MCF 10A (cell line): ENCODE data around the gene GOLGA8M. TPM values are rescaled to one million over a fixed set of nuclear protein-coding genes. Genes with fewer than 3 reads are reported as not detected.
A peak's percentile ranks its signal among the peaks of the same experiment; 100 is the strongest.
"Not testable (repeated sequence)": the region's sequence is repeated elsewhere in the genome, so short reads cannot be mapped to it uniquely, and the experiment has no call there.

ENCODE experiments used
- Bru-seq: library from RNA; stranded (reverse); fragments of 400-500 nt; gene quantifications from one replicate; lab custom pipeline; 2021; lab: Mats Ljungman, UMichigan
- BruChase-seq, 2 experiments: library from RNA; stranded (reverse); fragments of 400-500 nt; gene quantifications; one replicate each; lab custom pipeline; 2021; lab: Mats Ljungman, UMichigan
- BruUV-seq: library from RNA; stranded (reverse); fragments of 400-500 nt; replicated peaks from 2 replicates; lab custom pipeline; 2021; lab: Mats Ljungman, UMichigan
- CTCF ChIA-PET: fragments of 300-600 bp; sonication (Branson Sonifier 250); formaldehyde crosslinking; extraction: SDS; loops from one replicate; lab custom pipeline; 2021; ENCODE audit warnings: antibody characterized with exemption, inconsistent platforms; lab: Yijun Ruan, JAX
- POLR2A ChIA-PET: fragments of 300-600, 350-650 bp; sonication (Branson Sonifier 250); formaldehyde crosslinking; extraction: SDS; loops from one replicate; lab custom pipeline; 2020; ENCODE audit warnings: antibody characterized with exemption, inconsistent platforms; lab: Yijun Ruan, JAX
- DNase-seq: peaks from one replicate; pipeline ENCODE4 v3.0.0-alpha.2; 2018; ENCODE audit not compliant: unreplicated experiment
- H3K27ac Mint-ChIP-seq: one replicate; pipeline ENCODE4 v1.8.0; 2022; ENCODE audit warnings: mild to moderate bottlenecking, low read depth, mixed read lengths; ENCODE audit not compliant: unreplicated experiment
- H3K27me3 Mint-ChIP-seq: one replicate; pipeline ENCODE4 v1.8.0; 2022; ENCODE audit warnings: mixed read lengths; ENCODE audit not compliant: insufficient read depth, unreplicated experiment
- H3K36me3 Mint-ChIP-seq: one replicate; pipeline ENCODE4 v1.8.0; 2022; ENCODE audit warnings: mild to moderate bottlenecking, moderate library complexity, mixed read lengths; ENCODE audit not compliant: insufficient read depth, unreplicated experiment
- H3K4me1 Mint-ChIP-seq: one replicate; pipeline ENCODE4 v1.8.0; 2022; ENCODE audit warnings: mixed read lengths; ENCODE audit not compliant: insufficient read depth, unreplicated experiment
- H3K4me3 Mint-ChIP-seq: one replicate; pipeline ENCODE4 v1.8.0; 2022; ENCODE audit warnings: mild to moderate bottlenecking, moderate library complexity, mixed read lengths; ENCODE audit not compliant: unreplicated experiment
- H3K9me3 Mint-ChIP-seq: one replicate; pipeline ENCODE4 v1.8.0; 2022; ENCODE audit warnings: mixed read lengths; ENCODE audit not compliant: unreplicated experiment
- intact Hi-C: fragments of 100-400 bp; cut with micrococcal nuclease; formaldehyde crosslinking; loops from 2 replicates; pipeline ENCODE4 v1.14.1; 2022
- long read RNA-seq: library from polyadenylated mRNA; stranded (forward); transcript quantifications from one replicate; pipeline ENCODE4 v2.0.0, GENCODE V29; 2022
- total RNA-seq: library from RNA; stranded (reverse); gene quantifications from 2 replicates; pipeline ENCODE4 v1.2.3, GENCODE V29; 2022

Gene GOLGA8M, protein sequence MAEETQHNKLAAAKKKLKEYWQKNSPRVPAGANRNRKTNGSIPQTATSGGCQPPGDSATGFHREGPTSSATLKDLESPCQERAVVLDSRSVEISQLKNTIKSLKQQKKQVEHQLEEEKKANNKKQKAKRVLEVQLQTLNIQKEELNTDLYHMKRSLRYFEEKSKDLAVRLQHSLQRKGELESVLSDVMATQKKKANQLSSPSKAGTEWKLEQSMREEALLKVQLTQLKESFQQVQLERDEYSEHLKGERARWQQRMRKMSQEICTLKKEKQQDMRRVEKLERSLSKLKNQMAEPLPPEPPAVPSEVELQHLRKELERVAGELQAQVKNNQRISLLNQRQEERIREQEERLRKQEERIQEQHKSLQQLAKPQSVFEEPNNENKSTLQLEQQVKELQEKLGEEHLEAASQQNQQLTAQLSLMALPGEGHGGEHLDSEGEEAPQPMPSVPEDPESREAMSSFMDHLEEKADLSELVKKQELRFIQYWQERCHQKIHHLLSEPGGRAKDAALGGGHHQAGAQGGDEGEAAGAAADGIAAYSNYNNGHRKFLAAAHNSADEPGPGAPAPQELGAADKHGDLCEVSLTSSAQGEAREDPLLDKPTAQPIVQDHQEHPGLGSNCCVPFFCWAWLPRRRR
- total RNA-seq (1.2 and 1.6 TPM in 2 replicates), Bru-seq, nascent RNA (percentile 18 among the genes with signal in this experiment), BruChase-seq, experiment 1, labeled RNA remaining after a 6-hour chase (percentile 28 among the genes with signal in this experiment), BruChase-seq, experiment 2, labeled RNA remaining after a 2-hour chase (percentile 16 among the genes with signal in this experiment)
- long read RNA-seq: 0 reads

DNA sequence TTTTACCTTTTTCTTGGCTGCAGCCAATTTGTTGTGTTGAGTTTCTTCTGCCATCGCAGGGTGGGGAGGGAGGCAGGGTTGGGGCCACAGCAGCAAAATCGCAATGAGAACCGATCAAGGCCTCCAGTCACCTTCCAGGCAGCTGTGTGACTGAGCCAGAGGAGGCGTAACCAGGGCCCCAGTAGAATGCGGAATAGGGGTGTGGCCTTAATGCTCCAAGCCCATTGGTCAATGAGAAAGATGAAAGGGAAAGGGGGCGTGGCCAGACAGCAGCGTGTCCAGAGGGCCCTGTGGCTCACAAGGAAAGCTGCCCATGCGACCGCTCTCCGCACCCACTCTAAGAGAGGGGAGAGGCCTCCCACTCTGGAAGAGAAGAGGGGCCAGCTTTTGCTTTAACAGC is at the start of gene GOLGA8M:
TSS of gene GOLGA8M (minus strand) at position 152 of the 400 bp plus-strand sequence. CDS start at position 54, 98 bp downstream.
- intact Hi-C loops, H3K4me1 Mint-ChIP-seq, H3K27me3 Mint-ChIP-seq, BruUV-seq, CTCF ChIA-PET, H3K27ac Mint-ChIP-seq, H3K36me3 Mint-ChIP-seq, POLR2A ChIA-PET, H3K4me3 Mint-ChIP-seq, DNase-seq, H3K9me3 Mint-ChIP-seq: not testable (repeated sequence)

DNA sequence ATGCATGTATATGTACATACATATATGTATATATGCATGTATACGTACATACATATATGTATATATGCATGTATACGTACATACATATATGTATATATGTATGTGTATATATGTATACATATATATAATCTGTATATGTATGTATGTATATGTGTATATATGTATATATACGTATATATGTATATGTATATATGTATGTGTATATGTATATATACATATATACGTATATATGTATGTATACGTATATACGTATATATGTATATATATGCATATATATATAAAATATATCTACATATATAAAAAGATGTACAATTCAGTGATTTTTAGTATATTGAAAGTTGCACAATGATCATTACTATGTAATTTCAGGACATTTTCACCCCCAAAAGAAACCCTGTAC is 30.7 kb upstream of the GOLGA8M start:
- BruUV-seq, POLR2A ChIA-PET, intact Hi-C loops, H3K9me3 Mint-ChIP-seq, H3K36me3 Mint-ChIP-seq, CTCF ChIA-PET, H3K4me1 Mint-ChIP-seq, H3K4me3 Mint-ChIP-seq, H3K27me3 Mint-ChIP-seq, DNase-seq, H3K27ac Mint-ChIP-seq: not testable (repeated sequence)

DNA sequence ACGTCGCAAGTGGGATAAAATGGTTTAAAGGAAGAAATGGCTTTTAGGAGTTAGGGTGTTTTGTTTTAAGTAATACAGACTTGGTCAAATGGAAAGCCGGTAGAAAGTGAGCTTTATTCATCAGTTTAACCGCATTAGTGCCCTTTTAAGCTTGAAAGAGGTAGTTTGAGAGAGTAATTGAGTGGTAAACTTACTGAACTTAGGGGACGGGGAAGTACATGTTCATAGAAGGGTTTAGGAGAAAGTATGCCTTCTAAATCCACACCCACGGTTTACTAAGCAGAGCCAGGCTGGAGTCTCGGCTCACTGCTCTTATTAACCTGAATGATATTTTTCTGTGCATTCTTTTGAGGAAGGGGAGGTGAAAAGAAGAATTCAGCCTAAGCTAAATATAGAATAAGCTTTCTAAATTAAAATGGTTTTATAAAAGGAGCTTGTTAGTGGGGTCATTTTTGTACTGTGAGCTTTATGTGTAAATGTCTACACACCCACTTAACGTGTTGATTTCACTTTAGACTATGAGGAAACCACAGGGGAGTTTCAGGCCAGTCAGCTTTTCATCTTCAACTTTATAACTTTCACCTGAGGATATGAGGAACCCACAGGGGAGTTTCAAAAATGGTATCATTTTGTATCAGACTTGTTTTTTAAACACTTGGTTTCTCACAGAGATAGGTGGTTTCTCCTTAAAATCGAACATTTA is 26.5 kb upstream of the GOLGA8M start:
- Mint-ChIP-seq H3K27ac (peak overlapping the region; percentile 43), H3K4me3 (peak overlapping the region; percentile 70)
- DNase-seq, H3K4me1 Mint-ChIP-seq, H3K36me3 Mint-ChIP-seq, BruUV-seq, H3K27me3 Mint-ChIP-seq, POLR2A ChIA-PET, CTCF ChIA-PET, intact Hi-C loops, H3K9me3 Mint-ChIP-seq: not testable (repeated sequence)

DNA sequence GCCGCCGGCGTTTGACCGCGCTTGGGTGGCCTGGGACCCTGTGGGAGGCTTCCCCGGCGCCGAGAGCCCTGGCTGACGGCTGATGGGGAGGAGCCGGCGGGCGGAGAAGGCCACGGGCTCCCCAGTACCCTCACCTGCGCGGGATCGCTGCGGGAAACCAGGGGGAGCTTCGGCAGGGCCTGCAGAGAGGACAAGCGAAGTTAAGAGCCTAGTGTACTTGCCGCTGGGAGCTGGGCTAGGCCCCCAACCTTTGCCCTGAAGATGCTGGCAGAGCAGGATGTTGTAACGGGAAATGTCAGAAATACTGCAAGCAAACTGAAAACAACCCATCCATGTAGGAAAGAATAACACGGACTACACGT is 26.0 kb upstream of the GOLGA8M start:
- H3K4me1 Mint-ChIP-seq, H3K36me3 Mint-ChIP-seq, H3K9me3 Mint-ChIP-seq, H3K27me3 Mint-ChIP-seq, POLR2A ChIA-PET, DNase-seq, CTCF ChIA-PET, intact Hi-C loops: not testable (repeated sequence)
- TSS peak; percentile 45 for BruUV-seq
- peak overlapping the region; percentile 43 for H3K27ac Mint-ChIP-seq
- peak overlapping the region; percentile 70 for H3K4me3 Mint-ChIP-seq

DNA sequence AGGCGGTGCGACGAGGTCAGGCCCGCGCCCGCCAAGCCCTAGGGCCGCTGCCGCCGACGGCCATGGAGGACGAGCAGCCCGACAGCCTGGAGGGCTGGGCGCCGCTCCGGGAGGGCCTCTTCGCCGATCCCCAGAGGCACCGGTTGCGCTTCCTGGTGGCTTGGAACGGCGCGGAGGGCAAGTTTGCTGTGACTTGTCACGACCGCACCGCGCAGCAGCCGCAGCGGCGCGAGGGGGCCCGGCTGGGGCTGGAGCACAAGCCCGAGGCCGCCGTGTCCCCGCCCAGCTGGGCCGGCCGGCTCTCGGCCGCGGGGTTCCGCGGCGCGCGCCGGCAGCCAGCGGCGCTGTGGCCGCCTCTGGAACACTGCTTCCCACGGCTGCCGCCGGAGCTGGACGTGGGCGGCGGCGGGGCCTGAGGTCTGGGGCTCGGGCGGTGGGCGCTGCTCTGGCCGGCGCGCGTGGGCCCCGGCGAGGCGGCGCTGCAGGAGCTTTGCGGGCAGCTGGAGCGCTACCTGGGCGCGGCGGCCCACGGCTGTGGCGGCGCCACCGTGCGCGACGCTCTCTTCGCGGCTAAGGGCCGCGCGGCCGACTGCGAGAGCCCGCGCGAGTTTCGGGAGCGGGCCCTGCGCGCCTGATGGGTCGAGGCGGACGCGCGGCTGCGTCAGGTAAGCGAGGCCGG is 25.4 kb upstream of the GOLGA8M start:
- H3K9me3 Mint-ChIP-seq, POLR2A ChIA-PET, H3K27ac Mint-ChIP-seq, CTCF ChIA-PET, DNase-seq, H3K27me3 Mint-ChIP-seq, intact Hi-C loops, H3K36me3 Mint-ChIP-seq, H3K4me1 Mint-ChIP-seq, BruUV-seq: not testable (repeated sequence)
- peak overlapping the region; percentile 47 for H3K4me3 Mint-ChIP-seq

DNA sequence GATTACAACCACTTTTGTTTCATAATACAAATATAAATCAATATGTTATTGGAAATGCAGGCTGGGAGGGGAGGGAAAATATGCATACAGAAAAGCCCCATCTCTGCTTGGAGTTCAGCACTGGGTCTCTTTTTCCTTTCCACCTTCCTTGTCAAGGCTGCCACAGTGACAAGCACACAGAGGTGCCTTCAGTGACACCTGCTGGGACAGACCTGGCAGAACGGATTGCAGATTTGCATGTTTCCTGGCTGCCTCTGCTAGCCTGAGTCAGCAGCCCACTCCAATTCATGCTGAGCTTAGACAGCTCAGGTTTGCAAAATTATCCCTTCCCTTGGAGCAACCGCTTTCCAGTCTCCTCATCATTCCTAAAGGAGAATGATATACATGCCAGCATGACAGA is 15.8 kb upstream of the GOLGA8M start:
- H3K4me3 Mint-ChIP-seq, H3K27me3 Mint-ChIP-seq, BruUV-seq, H3K27ac Mint-ChIP-seq, CTCF ChIA-PET, H3K36me3 Mint-ChIP-seq, intact Hi-C loops, POLR2A ChIA-PET, H3K4me1 Mint-ChIP-seq, DNase-seq, H3K9me3 Mint-ChIP-seq: not testable (repeated sequence)

DNA sequence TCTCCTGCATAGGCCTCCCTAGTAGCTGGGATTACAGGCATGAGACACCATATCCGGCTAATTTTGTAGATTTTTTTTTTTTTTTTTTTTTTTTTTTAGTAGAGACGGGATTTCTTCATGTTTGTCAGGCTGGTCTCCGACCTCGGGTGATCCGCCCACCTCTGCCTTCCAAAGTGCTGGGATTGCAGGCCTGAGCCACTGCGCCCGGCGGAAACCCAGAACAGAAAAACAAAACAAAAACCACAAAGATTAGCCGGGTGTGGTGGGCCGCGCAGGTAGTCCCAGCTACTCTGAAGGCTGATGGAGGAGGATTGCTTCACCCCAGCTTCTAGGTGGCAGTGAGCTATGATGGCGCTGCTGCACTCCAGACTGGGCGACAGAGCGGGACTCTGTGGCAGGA is 14.8 kb upstream of the GOLGA8M start:
- H3K4me3 Mint-ChIP-seq, H3K4me1 Mint-ChIP-seq, H3K36me3 Mint-ChIP-seq, H3K27me3 Mint-ChIP-seq, H3K27ac Mint-ChIP-seq, H3K9me3 Mint-ChIP-seq, BruUV-seq, DNase-seq, CTCF ChIA-PET, POLR2A ChIA-PET, intact Hi-C loops: not testable (repeated sequence)
